Thymus (tissue), 11 donors: ENCODE data around the gene ABCC8. TPM values are rescaled to one million over a fixed set of nuclear protein-coding genes. Genes with fewer than 3 reads are reported as not detected.

Experiments used
- DNase-seq, 9 donors: peaks; one replicate each; pipeline ENCODE4 v3.0.0-alpha.2; 2013; ENCODE audit warnings: low spot score in 9 of 9, low read depth in 6 of 9, missing footprints in 1 of 9
- H3K27ac ChIP-seq, 2 donors: one replicate each; pipeline ENCODE4 v1.5.1; 2013; ENCODE audit warnings: control low read depth in 1 of 2, low read depth in 1 of 2, low read length in 1 of 2, mild to moderate bottlenecking in 1 of 2, moderate library complexity in 1 of 2
- H3K27me3 ChIP-seq, 2 donors: one replicate each; pipeline ENCODE4 v1.5.1; 2013; ENCODE audit warnings: low read length in 1 of 2; ENCODE audit not compliant: control insufficient read depth in 2 of 2, insufficient read depth in 1 of 2
- H3K36me3 ChIP-seq, 2 donors: one replicate each; pipeline ENCODE4 v1.5.1; 2013; ENCODE audit warnings: low read length in 1 of 2, mild to moderate bottlenecking in 1 of 2, moderate library complexity in 1 of 2; ENCODE audit not compliant: control insufficient read depth in 2 of 2, insufficient read depth in 2 of 2
- H3K4me1 ChIP-seq, 2 donors: one replicate each; pipeline ENCODE4 v1.5.1; 2013; ENCODE audit warnings: low read length in 2 of 2; ENCODE audit not compliant: control insufficient read depth in 2 of 2, insufficient read depth in 2 of 2
- H3K4me3 ChIP-seq, 2 donors: one replicate each; pipeline ENCODE4 v1.5.1; 2013; ENCODE audit warnings: low read length in 2 of 2, control low read depth in 1 of 2, mild to moderate bottlenecking in 1 of 2
- H3K9me3 ChIP-seq, 2 donors: one replicate each; pipeline ENCODE4 v1.5.1; 2013; ENCODE audit warnings: low read length in 1 of 2, mild to moderate bottlenecking in 1 of 2; ENCODE audit not compliant: control insufficient read depth in 2 of 2, insufficient read depth in 1 of 2
- WGBS: extraction: QIAGEN DNeasy Blood & Tissue Kit; methylation state at CpG from one replicate; pipeline ENCODE4 v1.1.7; 2013; 5-methylcytosine and 5-hydroxymethylcytosine counted together
- polyA plus RNA-seq: library from polyadenylated mRNA; stranded (reverse); fragments of 200-250 nt; gene quantifications from one replicate; pipeline ENCODE4 v1.2.3, GENCODE V29; 2013
- total RNA-seq: library from RNA; stranded (reverse); fragments of 120-200 nt; gene quantifications from one replicate; pipeline ENCODE4 v1.2.4, GENCODE V29; 2013
- donor health status: healthy.

Gene ABCC8
- total and polyA plus RNA-seq, 2 donors: 0.42 to 0.62 TPM

DNA sequence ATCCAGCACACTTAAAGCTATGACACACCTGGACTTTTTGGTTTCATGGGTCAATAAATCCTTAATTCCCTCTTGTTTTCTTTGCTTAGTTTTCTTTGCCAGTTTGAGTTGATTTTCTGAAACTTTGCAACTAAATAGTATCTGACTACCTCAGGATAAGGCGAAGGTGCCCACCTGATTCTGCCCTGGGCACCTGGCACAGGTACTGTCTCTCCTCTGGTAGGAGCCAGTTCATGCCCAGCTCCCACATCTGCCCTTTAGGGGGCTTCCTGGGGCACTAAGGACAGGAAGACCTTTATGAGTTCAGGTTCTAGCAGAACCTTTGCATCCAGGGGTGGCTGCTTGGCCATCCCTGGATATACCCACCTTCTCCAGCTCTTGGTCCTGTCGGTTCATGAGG is 68.6 kb downstream of the ABCC8 start:
- no peaks in the 10 kb centered on the region for H3K4me1 ChIP-seq
- no peak overlapping the region for H3K4me3 ChIP-seq
- no peaks in the 10 kb centered on the region for H3K9me3 ChIP-seq
- H3K36me3 ChIP-seq: no peaks in the 10 kb centered on the region
- no peaks in the 10 kb centered on the region for H3K27me3 ChIP-seq
- WGBS: 97% methylated on average over 2 of the region's 2 CpGs
- no peak overlapping the region for H3K27ac ChIP-seq
- no peak for DNase-seq

DNA sequence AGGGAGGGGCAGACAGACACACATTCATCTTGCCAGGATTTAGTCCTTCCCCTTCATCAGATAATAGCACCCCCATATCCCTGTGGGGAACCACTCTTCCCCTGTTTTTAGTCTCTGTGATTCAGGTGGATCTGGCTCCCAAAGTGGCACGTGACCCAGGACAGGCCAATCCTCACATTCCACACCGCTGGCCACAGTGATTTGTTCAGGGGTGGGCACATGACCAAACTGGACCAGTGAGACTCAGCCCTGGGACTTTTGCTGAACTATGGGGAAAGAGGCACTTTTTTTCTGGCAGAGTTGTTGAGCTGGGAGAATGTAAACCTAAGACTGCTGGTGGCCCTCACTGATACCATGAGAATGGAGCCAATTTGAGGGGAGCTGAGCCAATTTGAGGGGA is 69.1 kb downstream of the ABCC8 start:
- Histone ChIP-seq H3K27ac (no peak overlapping the region), H3K9me3 (no peaks in the 10 kb centered on the region), H3K27me3 (no peaks in the 10 kb centered on the region), H3K4me1 (no peaks in the 10 kb centered on the region), H3K4me3 (no peak overlapping the region), H3K36me3 (no peaks in the 10 kb centered on the region)
- DNase-seq: no peak
- WGBS: 87% methylated on average over 2 of the region's 2 CpGs

DNA sequence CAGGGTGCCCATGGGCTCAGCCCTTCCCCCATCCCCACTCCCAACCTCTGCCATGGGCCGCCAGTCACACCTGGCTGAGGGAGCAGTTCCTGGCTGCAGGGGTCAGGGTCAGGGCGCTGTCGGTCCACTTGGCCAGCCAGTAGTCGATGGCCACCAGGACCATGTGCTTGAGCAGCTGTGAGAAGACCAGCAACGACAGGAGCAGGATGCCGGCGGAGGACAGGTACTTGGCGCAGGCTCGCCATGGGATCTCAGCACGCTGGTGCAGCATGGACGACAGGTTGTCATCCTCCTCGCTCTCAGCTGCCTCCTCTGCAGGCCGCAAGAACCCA is 69.9 kb downstream of the ABCC8 start:
- Histone ChIP-seq H3K4me3 (no peak overlapping the region), H3K36me3 (no peaks in the 10 kb centered on the region), H3K4me1 (no peaks in the 10 kb centered on the region), H3K9me3 (no peaks in the 10 kb centered on the region), H3K27me3 (no peaks in the 10 kb centered on the region), H3K27ac (no peak overlapping the region)
- no peak for DNase-seq
- WGBS: 98% methylated on average over 13 of the region's 13 CpGs

DNA sequence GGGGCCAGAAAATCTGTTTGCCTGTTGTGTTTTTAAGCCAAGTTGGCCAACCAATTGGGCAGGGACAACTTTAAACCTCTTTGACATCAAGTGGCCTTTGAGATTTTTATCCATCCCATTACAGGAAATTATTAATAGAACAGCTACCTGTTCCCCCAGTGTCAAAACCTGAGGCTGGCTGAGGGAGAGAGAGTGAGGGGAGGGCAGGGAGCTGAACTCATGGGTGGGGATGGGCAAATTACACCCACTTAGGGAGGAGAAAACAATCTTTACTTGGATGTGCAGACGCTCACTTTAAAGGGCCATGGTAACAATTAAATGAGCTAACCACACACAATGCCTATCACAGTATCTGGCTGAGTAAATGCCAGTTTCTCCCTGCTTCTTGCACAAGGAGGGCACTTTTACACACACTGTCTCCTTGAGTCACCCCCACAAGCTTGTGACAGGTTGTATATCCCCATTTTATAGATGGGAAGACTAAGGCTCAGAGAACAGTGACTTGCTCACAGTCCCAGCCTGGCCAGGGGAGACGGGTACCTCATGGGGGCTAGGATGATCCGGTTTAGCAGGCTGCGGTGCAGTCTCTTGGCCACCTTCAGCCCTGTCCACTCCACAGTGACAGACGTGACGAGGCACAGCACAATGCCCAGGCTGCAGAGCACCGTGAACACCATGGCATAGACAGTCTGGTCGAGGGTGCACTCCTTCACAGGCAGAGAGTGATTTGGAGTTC is 70.4 kb downstream of the ABCC8 start:
- Histone ChIP-seq H3K4me3 (no peak overlapping the region), H3K4me1 (no peaks in the 10 kb centered on the region), H3K27ac (no peak overlapping the region), H3K36me3 (no peaks in the 10 kb centered on the region), H3K27me3 (no peaks in the 10 kb centered on the region), H3K9me3 (no peaks in the 10 kb centered on the region)
- 96% methylated on average over 8 of the region's 8 CpGs for WGBS
- no peak for DNase-seq

DNA sequence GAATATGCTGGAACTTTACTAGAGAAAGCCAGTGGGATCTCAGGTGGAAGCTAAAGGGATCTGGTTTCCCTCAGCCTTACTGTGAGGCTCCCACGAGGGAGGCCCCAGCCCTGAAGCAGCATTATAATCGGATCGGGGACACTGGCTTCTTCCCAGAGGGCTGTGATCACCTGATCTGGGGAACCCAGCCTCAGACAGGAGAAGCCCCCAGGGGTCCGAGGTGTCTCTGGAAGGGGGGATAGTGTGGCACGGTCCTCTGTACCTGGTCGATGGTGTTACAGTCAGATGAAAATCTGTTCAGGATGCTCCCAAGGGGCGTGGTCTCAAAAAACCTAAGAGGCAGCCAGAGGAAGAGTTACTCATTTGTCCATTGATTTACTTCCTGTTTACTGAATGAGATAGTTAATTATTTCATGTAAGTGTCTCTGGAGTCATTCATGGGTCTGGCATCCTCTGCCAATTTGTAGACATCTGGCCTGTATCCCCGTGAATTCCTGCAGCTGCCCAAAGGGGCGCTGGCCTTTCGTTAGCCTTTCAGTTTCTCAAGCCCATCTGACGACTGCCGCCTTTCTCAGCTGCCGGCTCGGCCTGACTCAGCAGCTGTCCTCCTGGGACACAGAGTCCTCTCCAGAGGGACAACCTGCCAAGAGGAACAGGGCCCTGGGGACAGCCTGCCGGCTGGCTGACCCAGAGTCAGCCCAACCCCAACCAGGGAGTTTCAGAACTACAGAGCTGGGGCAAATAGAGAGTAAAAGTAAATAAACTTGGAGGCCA is 71.2 kb downstream of the ABCC8 start:
- WGBS: 82% methylated on average over 15 of the region's 15 CpGs

DNA sequence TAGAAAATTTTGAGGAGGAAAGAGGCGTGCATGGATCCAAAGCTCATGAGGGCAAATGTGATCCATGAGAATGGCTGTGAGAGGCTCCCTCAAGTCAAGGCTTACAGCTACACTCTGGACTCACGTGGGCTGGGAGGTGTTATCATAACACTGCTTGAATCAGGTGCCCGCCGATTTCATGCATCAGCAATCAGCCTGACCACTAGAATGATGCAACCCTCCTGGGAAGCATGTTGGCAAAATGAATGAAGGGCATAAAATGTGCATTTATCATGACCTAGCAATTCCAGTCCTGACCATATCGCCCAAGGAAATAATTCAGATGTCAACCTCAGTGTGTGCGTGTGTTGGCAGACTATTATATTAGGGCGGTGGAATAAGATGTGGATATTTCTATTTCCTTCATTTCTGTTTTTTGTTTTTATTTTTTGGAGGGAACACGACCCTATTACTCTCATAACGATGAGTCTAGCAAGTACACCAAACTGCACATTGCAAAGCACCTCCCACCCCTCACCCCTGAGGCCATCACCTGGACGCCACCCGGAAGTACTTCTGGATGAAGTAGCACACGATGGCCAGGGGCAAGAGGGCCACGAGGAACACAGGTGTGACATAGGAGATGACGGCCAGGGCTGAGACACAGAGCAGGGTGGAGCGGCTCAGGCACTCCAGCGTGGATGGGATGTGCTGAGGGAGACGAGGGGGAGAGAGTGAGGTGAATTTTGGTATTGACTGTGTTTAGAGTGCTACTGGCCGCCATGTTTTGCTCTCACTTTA is 72.5 kb downstream of the ABCC8 start:
- 93% methylated on average over 18 of the region's 18 CpGs for WGBS
- Histone ChIP-seq H3K36me3 (no peaks in the 10 kb centered on the region), H3K27me3 (no peaks in the 10 kb centered on the region), H3K4me3 (no peak overlapping the region), H3K27ac (no peak overlapping the region), H3K4me1 (no peaks in the 10 kb centered on the region), H3K9me3 (no peaks in the 10 kb centered on the region)
- no peak for DNase-seq

More for the DNA sequence above, 71.2 kb downstream of the ABCC8 start:
- H3K4me1 ChIP-seq: no peaks in the 10 kb centered on the region
- no peak for DNase-seq
- no peaks in the 10 kb centered on the region for H3K36me3 ChIP-seq
- H3K27me3 ChIP-seq: no peaks in the 10 kb centered on the region
- H3K4me3 ChIP-seq: no peak overlapping the region
- H3K9me3 ChIP-seq: no peaks in the 10 kb centered on the region
- no peak overlapping the region for H3K27ac ChIP-seq

DNA sequence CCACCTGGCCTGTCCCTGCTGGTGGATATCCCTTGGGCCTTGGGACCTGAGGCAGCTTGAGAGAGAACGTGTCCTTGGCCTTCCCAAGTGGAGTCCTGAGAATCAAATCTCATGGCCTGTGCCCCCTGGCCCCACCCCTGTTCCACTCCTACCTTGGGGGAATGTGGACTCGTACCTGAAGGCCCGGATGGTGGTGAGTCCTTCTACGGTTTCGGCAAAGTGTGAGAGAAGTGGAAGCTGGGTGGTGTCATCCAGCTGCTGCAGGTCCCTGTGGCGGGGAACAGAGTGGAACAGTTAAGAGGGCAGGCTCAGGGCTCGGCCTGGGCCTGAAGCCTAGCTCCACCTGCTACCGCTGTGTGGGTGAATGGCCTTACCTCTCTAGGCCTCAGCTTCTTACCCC is 74.2 kb downstream of the ABCC8 start:
- Histone ChIP-seq H3K4me3 (no peak overlapping the region), H3K4me1 (no peaks in the 10 kb centered on the region), H3K36me3 (no peaks in the 10 kb centered on the region), H3K27ac (no peak overlapping the region), H3K27me3 (no peaks in the 10 kb centered on the region), H3K9me3 (no peaks in the 10 kb centered on the region)
- WGBS: 95% methylated on average over 8 of the region's 8 CpGs
- DNase-seq: no peak

DNA sequence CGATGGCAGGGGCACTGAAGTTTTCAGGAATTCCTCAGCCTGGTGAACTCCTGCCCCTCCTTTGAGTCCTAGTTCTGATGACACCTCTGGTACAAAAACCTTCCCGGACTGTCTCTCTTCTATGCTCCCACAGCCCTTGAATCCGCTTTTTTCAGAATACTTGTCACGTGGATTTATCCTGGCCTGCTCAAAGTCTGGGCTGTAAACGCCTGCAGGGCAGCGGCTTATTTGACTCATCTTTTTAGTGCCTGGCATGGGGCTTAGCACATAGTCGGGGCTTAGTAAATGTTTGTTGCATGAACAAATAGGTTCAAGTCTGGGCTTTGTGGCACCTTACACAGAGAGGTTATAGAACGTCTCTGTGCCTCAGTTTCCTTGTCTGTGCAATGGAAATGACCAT is 74.8 kb downstream of the ABCC8 start:
- Histone ChIP-seq H3K27me3 (no peaks in the 10 kb centered on the region), H3K36me3 (no peaks in the 10 kb centered on the region), H3K4me3 (no peak overlapping the region), H3K9me3 (no peaks in the 10 kb centered on the region), H3K27ac (no peak overlapping the region), H3K4me1 (no peaks in the 10 kb centered on the region)
- DNase-seq: no peak
- 97% methylated on average over 8 of the region's 8 CpGs for WGBS

DNA sequence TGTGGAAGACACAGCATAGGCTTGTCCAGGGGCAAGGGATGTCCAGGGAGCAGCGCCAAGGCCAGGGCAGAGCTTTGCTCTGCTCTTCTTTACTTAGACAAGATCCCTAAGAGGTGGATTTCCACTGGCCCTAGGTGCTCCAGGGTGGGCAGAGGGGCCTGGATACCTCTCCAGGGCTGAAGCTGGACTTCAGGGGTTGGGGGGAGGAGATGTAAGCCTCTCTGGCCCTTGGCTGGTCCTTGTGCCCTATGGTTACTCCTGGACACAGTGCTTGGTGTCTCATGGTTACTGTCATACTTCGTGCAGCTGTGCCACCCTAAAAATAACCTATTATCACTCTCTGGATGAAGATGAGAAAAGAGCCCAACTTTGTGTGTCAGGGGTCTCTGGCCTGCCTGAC is 75.3 kb downstream of the ABCC8 start:
- Histone ChIP-seq H3K4me1 (no peaks in the 10 kb centered on the region), H3K27me3 (no peaks in the 10 kb centered on the region), H3K4me3 (no peak overlapping the region), H3K36me3 (no peaks in the 10 kb centered on the region), H3K27ac (no peak overlapping the region), H3K9me3 (no peaks in the 10 kb centered on the region)
- DNase-seq: no peak
- WGBS: 94% methylated on average over 2 of the region's 2 CpGs
